K562 (cell line): ENCODE measurements around the gene TMEM205. TPM values are rescaled to one million over a fixed set of nuclear protein-coding genes. Genes with fewer than 3 reads are reported as not detected.
A peak's percentile ranks its signal among the peaks of the same experiment; 100 is the strongest.

ENCODE experiments used
- ARID2 ChIP-seq: fragments of 450-650 bp; IDR thresholded peaks from 2 replicates; pipeline ENCODE4 v1.6.1; 2017; ENCODE audit warnings: antibody characterized with exemption, mild to moderate bottlenecking
- ARNT ChIP-seq, 2 experiments: fragments of 450-650 bp; IDR thresholded peaks; 2 replicates each; pipeline ENCODE4 v1.6.1; 2016; ENCODE audit warnings: mild to moderate bottlenecking in 1 of 2
- BCLAF1 ChIP-seq, 2 experiments: fragments of 450-650 bp in 1 of 2; IDR thresholded peaks; 2 replicates each; pipeline ENCODE4 v1.6.1; 2011 to 2017; ENCODE audit warnings: low read depth in 2 of 2, antibody characterized with exemption in 1 of 2, borderline replicate concordance in 1 of 2, low read length in 1 of 2, mild to moderate bottlenecking in 1 of 2, mixed read lengths in 1 of 2; ENCODE audit not compliant: control insufficient read depth in 1 of 2
- ESRRA ChIP-seq: fragments of 450-650 bp; IDR thresholded peaks from 2 replicates; pipeline ENCODE4 v1.6.1; 2014; ENCODE audit warnings: low read depth, mild to moderate bottlenecking, moderate library complexity, borderline replicate concordance
- HMGN3 ChIP-seq: IDR thresholded peaks from 2 replicates; pipeline ENCODE4 v1.6.1; 2011; ENCODE audit warnings: borderline replicate concordance, low read depth, mild to moderate bottlenecking, mixed read lengths, low read length; ENCODE audit not compliant: insufficient read length; ENCODE audit errors: extremely low read depth
- POLR2A ChIP-seq: fragments of 450-650 bp; conservative IDR thresholded peaks from 2 replicates; pipeline ENCODE4 v1.6.1; 2016
- SP1 ChIP-seq: sonication (generic); formaldehyde crosslinking; IDR thresholded peaks from 2 replicates; pipeline ENCODE4 v1.8.1; 2022; ENCODE audit warnings: mild to moderate bottlenecking, missing genetic modification reagents
- TBP ChIP-seq: optimal IDR thresholded peaks from 2 replicates; pipeline ENCODE3; 2011; ENCODE audit warnings: low read depth, low read length, improper control_type of control experiment
- TEAD1 ChIP-seq, 2 experiments: fragments of 450-650 bp in 1 of 2; sonication (generic) in 1 of 2; formaldehyde crosslinking; IDR thresholded peaks; 2 replicates each; pipeline versions ENCODE4 v1.4.0 to v1.8.0; 2020 to 2022; ENCODE audit warnings: mild to moderate bottlenecking in 2 of 2, missing genetic modification reagents in 1 of 2
- ZFP36 ChIP-seq: fragments of 150-350 bp; IDR thresholded peaks from 2 replicates; pipeline ENCODE4 v1.6.1; 2018; ENCODE audit warnings: low read length, low read depth; ENCODE audit not compliant: partially characterized antibody
- ZNF143 ChIP-seq: sonication (generic); formaldehyde crosslinking; IDR thresholded peaks from 2 replicates; pipeline ENCODE4 v1.9.0; 2022; ENCODE audit warnings: mild to moderate bottlenecking, missing genetic modification reagents
- ZNF277 ChIP-seq: fragments of 250-450 bp; sonication (Bioruptor Pico); IDR thresholded peaks from 2 replicates; pipeline ENCODE4 v1.8.0; 2022; ENCODE audit warnings: inconsistent platforms, mild to moderate bottlenecking, moderate library complexity, borderline replicate concordance
- ZNF316 ChIP-seq: fragments of 450-650 bp; IDR thresholded peaks from 2 replicates; pipeline ENCODE4 v1.6.1; 2016
- ZNF318 ChIP-seq, 2 experiments: fragments of 450-650 bp; IDR thresholded peaks; 2 replicates each; pipeline ENCODE4 v1.6.1; 2016; ENCODE audit warnings: mild to moderate bottlenecking in 2 of 2, borderline replicate concordance in 1 of 2, low read depth in 1 of 2, moderate library complexity in 1 of 2
- polyA plus RNA-seq, 8 experiments: library from polyadenylated mRNA; depleted of rRNA in 4 of 8; stranded (reverse) in 5 of 8; unstranded in 3 of 8; fragments of >200 nt; fragmentation: Nextera tagmentation in 2 of 8; fragmentation: Illumina TruSeq in 1 of 8; extraction: Ambion mirVana in 2 of 8; extraction: Trizol in 1 of 8; gene quantifications; 2 replicates each; pipeline versions ENCODE4 v1.2.1 to v1.2.3, GENCODE V29; 2011 to 2014; ENCODE audit warnings: inconsistent platforms in 1 of 8, missing spikeins in 1 of 8
- total RNA-seq, 7 experiments: library from RNA; depleted of rRNA in 6 of 7; stranded (reverse); fragments of >200 nt in 6 of 7; fragmentation: Illumina TruSeq in 2 of 7; extraction: Trizol in 2 of 7; gene quantifications; 2 replicates each; pipeline versions ENCODE4 v1.2.1 to v1.2.3, GENCODE V29; 2011 to 2021; ENCODE audit warnings: low replicate concordance in 1 of 7

The TMEM205 gene
- total and polyA plus RNA-seq, 9 of the 15 experiments (the other 6 are each of a cell fraction or from before 2014, with no cell fraction given): 21.3 to 81.5 (median 44.1) TPM

GRCh38 chr19:11339254-11340098 lies 6.6 kb downstream of the TMEM205 start, which contains the start of gene RAB3D (continued):
- TF ChIP-seq BCLAF1 (IDR thresholded peaks at IDR 0.05; ENCODE audit: borderline replicate concordance in 1 of 2, control insufficient read depth in 1 of 2, low read depth in 2 of 2, low read length in 1 of 2) (no peak), ZNF318 (IDR thresholded peaks at IDR 0.05; ENCODE audit: borderline replicate concordance in 1 of 2, low read depth in 1 of 2) (no peak), TBP (no peak), ZNF316 (no peak), ARID2 (no peak), ZNF143 (no peak), TEAD1 (CRISPR knock-in tag; IDR thresholded peaks at IDR 0.05) (0 out of 4 replicates have a peak, but pooled peaks of 1 of the 2 experiments have one; percentile 35), POLR2A (0 out of 2 replicates have a peak, but pooled peaks have one; percentile 25), SP1 (CRISPR knock-in tag) (0 out of 2 replicates have a peak, but pooled peaks have one; percentile 49), ZFP36 (no peak), HMGN3 (no peak), ARNT (IDR thresholded peaks at IDR 0.05) (no peak), ESRRA (no peak), ZNF277 (CRISPR knock-in tag) (no peak)
